ENCODE measurements around the gene KCNK4.

Gene KCNK4

DNA sequence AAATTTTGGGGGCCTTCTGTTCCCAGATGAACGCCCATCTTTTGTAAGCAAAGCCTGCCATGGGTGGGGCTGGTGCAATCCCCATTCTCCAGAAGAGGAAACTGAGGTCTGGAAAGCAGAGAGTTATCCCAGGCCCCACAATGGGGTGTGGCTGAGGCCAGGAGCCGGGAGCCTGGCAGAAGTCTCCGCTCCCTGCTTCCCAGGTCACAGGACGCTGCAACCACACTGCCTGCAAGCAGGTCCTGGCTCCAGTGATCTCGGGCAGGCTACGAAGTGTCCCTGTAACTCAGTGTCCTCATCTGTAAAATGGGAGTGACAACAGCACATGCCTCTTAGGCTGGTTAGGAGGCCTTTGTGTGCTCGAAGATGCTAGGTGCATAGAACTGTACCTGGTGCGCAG, 38.1 kb upstream of the KCNK4 start:
- DNase-seq (ENCODE audit: low read depth in 2 of 2, low spot score in 1 of 2), result no peak

DNA sequence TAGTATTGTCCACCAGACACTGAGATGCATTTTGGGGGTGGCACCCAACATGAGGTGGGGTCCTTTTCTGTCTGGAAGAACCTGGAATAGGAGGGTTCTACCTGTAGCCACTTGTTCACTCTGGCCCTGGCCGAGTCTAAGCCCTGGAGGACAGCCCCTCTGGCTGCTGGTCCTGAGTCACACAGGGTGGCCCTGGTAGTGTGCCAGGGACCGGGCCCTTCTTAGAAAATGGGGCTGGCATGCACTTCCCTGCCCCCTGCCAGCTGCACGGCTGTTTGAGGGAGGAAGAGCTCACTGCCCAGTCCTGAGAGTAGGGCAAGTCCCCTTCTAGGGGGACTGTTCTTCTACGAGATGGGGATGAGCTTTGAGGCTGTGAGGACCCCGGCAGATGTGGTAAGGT, 37.6 kb upstream of the KCNK4 start:
- no peak for DNase-seq (ENCODE audit: low read depth in 2 of 2, low spot score in 1 of 2)

DNA sequence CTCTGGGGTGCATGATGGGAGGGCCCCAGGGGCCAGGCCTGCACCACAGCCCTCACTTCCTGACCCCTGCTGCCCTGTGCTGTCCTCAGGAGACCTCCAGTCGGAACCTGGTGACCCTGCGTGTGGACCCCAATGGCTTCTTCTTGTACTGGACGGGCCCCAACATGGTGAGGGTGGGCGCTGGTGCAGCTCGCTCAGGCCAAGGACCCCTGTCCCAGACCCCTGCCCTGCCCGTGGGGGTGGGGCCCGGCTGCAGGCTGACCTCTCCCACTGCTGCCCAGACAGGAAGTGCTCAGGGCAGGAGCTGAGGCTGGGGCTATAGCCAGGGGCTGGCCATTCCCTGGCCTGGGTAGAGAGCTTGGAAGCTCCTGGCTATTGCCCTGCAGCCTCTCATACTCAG, 36.8 kb upstream of the KCNK4 start:
- DNase-seq (ENCODE audit: low read depth in 2 of 2, low spot score in 1 of 2), result no peak

DNA sequence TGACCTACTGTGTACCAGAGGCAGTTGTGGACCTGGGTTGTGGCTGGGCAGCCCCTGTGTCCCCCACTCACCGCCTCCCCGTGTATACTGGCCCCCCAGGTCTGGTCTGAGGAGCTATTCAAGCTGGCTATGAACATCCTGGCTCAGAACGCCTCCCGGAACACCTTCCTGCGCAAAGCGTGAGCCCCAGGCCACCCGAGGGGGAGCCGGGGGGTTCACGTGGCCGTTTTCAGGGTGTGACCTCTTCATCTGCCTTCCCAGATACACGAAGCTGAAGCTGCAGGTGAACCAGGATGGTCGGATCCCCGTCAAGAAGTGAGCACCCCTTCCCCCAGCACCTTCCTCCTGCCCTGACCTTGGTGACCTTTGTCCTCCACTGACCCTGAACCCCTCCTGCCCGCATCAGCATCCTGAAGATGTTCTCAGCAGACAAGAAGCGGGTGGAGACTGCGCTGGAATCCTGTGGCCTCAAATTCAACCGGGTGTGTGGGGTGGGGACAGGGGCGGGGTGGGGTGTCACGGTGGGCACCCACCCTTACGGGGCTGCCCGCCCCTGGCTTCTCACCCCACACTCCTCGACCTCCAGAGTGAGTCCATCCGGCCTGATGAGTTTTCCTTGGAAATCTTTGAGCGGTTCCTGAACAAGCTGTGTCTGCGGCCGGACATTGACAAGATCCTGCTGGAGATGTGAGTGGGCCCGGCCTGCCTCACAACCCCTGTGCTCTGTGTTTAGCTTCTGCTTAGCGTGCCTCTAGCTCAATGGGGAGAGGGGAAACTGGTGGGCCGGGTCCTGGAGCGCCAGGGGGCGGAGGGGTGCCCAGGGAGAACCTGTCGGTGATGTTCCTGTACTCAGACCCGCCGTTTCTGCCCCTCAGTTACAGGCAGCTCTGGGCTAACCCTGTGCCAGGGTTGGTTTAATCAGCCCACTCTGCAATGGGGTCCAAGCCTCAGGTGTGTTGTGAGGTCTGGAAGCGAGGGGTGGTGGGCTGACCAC, 35.7 kb upstream of the KCNK4 start:
- DNase-seq (ENCODE audit: low read depth in 2 of 2, low spot score in 1 of 2), result no peak

DNA sequence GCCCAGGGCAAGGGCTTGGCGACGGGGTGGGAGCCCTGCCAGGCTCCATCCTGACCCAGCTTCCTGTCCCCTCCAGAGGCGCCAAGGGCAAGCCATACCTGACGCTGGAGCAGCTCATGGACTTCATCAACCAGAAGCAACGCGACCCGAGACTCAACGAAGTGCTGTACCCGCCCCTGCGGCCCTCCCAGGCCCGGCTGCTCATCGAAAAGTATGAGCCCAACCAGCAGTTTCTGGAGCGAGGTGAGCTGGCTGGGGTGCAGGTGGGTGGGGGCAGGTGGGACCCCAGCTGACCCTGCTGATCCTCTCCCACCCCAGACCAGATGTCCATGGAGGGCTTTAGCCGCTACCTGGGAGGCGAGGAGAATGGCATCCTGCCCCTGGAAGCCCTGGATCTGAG, 34.8 kb upstream of the KCNK4 start:
- DNase-seq (ENCODE audit: low read depth in 2 of 2, low spot score in 1 of 2), result no peak

DNA sequence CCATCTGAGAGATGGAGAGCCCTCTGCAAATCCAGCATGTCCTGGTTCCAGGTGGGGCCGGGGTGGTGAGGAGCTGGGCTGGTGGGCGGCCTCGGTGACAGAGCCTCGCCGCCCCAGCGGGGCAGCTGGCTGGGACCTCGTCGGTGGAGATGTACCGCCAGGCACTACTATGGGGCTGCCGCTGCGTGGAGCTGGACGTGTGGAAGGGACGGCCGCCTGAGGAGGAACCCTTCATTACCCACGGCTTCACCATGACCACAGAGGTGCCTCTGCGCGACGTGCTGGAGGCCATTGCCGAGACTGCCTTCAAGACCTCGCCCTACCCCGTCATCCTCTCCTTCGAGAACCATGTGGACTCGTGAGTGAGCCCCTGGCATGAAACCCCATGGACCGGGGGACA, 32.7 kb upstream of the KCNK4 start:
- no peak for DNase-seq (ENCODE audit: low read depth in 2 of 2, low spot score in 1 of 2)

DNA sequence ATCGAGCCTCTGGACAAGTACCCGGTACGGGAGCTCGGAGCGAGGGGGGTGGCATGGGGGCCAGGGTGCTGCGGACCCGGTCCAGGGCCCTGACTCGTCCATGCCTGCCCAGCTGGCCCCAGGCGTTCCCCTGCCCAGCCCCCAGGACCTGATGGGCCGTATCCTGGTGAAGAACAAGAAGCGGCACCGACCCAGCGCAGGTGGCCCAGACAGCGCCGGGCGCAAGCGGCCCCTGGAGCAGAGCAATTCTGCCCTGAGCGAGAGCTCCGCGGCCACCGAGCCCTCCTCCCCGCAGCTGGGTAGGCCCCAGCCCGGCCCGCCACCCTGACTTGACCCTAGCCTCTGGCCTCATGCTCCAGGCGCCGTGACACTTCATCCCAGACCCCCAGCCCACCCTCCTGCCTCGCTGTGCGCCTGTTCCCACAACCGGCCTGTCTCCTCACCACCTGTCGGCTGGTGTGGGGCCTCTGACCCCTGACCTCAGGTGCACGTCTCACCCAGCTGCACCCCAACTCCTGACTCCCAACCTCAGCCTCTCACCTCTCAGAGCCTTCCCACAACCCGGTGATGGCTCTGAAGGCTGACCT, 32.1 kb upstream of the KCNK4 start:
- DNase-seq (ENCODE audit: low read depth in 2 of 2, low spot score in 1 of 2), result no peak

DNA sequence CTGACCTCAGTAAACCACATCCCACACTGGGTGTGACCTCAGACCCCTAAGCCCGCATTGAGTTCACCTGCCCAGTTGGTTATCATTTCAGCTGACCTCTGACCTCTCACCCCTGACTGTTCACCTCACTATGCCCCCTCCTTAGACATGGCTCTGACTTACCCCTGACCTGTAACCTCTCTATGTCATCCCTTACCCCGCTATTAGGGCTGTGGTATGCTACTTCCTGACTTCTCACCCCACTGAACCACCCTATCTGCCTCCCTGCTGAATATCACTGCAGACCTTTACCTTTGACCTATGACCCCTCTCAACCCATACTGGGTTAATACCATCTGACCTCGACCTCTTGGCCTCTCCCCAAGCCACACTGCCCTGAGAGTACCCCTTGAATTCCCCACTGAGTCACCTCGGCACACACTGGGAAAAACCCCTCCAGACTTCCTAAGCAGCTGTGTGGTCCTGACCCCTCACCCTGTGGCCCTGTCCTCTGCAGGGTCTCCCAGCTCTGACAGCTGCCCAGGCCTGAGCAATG, 31.5 kb upstream of the KCNK4 start:
- no peak for DNase-seq (ENCODE audit: low read depth in 2 of 2, low spot score in 1 of 2)

DNA sequence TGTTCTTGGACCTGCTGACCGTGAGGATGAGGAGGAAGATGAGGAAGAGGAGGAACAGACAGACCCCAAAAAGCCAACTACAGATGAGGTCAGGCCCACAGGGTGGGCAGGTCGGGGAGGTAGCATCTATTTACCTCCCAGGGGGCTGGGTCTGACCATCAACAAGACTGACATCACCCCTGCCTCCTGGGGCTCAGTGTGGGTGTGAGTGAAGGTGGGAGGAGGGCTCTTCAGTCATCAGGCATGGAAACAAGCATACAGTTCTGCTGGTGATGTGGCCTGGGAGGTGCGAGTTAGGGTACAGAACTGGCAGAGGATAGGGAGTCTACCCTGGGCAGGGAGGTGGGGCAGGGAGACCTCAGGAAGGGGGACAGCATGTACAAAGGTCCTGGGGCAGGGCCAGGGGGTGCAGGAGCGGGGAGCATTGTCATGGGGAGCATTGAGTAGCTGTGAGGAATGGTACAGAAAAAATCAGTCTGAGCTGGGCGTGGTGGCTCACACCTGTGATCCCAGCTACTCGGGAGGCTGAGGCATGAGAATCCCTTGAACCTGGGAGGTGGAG, 30.9 kb upstream of the KCNK4 start:
- DNase-seq (ENCODE audit: low read depth in 2 of 2, low spot score in 1 of 2), result no peak

DNA sequence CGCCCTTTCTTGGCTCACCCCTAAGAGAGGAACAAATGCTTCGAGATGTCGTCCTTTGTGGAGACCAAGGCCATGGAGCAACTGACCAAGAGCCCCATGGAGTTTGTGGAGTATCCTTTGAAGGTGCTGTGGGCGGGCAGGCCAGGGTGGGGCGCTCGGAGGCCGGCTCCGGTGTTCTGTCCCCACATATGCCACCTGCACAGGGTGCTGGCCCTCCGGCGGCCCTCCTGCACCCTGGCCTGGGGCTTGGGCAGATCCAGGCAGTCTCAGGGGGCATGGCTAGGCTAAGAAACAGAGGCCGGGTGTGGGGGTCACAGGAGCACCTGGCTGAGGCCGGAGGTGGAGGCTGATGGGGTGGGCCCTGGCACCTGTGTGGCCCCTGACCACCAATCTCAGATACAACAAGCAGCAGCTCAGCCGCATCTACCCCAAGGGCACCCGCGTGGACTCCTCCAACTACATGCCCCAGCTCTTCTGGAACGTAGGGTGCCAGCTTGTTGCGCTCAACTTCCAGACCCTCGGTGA, 29.5 kb upstream of the KCNK4 start:
- no peak for DNase-seq (ENCODE audit: low read depth in 2 of 2, low spot score in 1 of 2)

DNA sequence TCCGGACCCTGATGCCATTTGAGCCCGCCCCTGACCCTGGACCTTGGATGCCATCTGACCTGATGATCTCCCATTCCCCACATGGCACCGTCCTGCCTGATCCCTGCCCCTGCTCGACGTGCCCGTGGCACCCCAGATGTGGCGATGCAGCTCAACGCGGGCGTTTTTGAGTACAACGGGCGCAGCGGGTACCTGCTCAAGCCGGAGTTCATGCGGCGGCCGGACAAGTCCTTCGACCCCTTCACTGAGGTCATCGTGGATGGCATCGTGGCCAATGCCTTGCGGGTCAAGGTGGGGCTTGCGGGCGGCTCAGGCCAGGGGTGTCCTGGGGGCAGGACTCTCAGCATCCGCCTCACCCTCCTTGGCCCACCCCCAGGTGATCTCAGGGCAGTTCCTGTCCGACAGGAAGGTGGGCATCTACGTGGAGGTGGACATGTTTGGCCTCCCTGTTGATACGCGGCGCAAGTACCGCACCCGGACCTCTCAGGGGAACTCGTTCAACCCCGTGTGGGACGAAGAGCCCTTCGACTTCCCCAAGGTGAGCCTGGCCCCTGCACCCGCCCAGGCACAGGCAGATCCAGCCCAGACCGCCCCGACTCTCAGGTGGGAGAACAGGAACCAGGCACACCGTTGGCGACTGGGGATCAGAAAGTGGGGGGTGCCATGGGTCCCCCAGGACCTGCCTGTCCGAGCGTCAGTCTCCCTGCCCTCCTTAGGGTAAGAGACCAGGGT, 28.7 kb upstream of the KCNK4 start:
- DNase-seq (ENCODE audit: low read depth in 2 of 2, low spot score in 1 of 2), result no peak

DNA sequence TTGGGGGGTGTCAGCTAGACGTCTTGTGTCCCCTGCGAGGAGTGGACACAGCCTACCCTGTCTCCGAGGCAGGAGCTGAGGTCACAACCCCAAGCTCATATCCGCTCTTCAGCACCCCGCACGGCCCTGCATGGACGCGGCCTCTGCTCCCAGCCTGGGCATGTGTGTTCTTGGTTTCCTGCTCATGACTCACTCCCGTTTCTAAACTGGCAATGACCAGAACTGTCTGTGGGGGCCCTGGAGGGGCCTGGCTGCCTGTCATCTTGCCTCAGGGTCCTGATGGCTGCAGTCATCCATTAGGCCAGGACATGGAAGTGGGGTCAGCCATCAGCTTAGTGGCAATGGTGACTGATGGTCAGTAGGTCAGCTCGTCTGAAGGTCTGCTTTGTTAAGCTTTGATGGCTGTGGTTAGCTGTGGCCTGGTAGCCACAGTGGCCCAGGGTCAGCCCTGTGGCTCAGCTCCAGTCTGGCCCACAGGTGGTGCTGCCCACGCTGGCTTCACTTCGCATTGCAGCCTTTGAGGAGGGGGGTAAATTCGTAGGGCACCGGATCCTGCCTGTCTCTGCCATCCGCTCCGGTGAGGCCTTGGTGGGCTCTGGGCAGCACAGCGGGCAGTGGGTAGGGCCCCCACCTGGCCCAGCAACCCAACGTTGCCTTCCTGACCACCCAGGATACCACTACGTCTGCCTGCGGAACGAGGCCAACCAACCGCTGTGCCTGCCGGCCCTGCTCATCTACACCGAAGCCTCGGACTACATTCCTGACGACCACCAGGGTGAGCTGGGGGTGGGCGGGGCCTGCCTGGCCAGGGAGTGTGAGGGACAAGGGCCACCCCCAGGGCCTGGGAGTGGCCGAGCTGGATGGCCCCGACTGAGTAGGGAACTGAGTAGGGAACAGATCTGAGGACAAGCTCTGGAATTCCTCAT, 27.8 kb upstream of the KCNK4 start:
- DNase-seq (ENCODE audit: low read depth in 2 of 2, low spot score in 1 of 2), result no peak

DNA sequence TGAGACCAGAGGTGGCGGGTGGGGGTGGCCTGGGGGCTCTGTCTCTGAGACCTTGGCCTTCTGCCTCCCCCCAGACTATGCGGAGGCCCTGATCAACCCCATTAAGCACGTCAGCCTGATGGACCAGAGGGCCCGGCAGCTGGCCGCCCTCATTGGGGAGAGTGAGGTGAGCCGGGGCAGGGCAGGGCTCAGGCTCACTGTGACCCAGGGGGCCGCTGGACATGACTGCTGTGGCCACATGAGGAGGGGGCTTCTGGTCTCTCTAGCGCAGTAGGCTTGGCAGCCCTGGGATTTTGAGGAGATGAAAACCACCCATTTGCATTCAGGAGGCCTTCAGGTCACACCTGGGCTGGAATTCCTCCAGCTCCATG, 27.2 kb upstream of the KCNK4 start:
- no peak for DNase-seq (ENCODE audit: low read depth in 2 of 2, low spot score in 1 of 2)

DNA sequence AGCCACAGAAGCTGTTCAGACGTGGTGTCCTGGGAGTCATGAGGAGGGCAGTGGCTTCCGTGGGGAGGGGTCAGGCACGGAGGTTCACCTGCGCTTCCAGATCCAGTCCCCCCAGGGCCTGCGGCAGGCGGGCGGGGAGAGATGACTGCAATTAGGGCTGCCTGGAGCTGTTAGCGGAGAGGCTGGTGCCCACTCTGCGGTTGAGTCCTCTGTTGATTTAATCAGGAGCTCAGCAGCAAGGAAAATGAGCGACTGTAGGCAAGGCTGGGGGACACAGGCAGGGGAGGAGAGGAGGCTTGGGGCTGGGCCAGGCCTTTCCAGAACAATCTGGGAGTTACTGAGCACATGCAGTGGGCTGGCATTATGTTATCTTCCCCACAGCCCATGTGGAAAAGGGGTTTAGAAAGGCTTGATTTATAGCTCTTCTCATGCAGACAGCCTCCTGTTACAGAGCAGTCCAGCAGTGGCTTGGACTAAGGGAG, 26.7 kb upstream of the KCNK4 start:
- no peak for DNase-seq (ENCODE audit: low read depth in 2 of 2, low spot score in 1 of 2)

DNA sequence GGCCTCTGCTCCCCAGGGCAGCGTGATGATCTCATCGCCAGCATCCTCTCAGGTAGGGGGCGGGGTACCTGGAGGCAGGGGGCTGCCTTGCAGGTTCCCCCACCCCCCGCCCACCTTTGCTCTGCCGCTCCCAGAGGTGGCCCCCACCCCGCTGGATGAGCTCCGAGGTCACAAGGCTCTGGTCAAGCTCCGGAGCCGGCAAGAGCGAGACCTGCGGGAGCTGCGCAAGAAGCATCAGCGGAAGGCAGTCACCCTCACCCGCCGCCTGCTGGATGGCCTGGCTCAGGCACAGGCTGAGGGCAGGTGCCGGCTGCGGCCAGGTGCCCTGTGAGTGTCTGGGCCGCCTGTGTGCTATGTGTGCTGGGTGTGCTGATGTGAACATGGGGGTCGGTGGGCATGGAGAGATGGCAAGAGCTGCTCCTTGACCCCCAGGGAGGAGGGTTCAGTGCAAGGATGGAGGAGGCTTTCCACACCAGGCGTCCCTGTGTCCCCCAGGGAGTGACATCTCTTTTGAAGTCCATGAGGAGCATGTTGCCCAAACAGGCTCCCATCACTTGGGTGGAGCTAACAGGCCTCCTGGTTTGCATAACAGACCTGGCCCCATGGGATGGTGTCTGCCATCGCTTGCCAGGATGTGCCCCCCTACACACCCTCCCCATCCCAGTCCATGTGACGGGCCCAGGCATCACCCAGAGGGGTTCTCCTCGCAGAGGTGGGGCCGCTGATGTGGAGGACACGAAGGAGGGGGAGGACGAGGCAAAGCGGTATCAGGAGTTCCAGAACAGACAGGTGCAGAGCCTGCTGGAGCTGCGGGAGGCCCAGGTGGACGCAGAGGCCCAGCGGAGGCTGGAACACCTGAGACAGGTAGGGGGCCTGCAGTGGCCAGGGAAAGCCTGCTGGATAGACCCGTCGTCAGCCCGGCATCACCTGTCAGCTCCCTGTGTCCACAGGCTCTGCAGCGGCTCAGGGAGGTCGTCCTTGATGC, 25.6 kb upstream of the KCNK4 start:
- DNase-seq (ENCODE audit: low read depth in 2 of 2, low spot score in 1 of 2), result no peak

DNA sequence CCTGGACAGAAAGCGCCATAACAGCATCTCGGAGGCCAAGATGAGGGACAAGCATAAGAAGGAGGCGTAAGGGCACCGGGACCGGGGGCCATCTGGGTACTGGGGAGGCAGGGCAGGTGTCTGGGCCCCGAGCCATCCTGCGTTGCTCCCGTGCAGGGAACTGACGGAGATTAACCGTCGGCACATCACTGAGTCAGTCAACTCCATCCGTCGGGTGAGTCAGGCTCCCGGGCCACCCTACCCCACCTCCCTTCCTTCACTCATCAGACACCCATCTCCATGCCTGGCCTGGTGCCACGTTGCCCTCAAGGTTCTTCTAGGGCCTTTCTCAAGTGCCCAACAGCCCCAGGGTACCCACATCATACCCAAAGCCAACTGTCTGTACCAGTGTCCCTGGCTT, 24.8 kb upstream of the KCNK4 start:
- no peak for DNase-seq (ENCODE audit: low read depth in 2 of 2, low spot score in 1 of 2)

DNA sequence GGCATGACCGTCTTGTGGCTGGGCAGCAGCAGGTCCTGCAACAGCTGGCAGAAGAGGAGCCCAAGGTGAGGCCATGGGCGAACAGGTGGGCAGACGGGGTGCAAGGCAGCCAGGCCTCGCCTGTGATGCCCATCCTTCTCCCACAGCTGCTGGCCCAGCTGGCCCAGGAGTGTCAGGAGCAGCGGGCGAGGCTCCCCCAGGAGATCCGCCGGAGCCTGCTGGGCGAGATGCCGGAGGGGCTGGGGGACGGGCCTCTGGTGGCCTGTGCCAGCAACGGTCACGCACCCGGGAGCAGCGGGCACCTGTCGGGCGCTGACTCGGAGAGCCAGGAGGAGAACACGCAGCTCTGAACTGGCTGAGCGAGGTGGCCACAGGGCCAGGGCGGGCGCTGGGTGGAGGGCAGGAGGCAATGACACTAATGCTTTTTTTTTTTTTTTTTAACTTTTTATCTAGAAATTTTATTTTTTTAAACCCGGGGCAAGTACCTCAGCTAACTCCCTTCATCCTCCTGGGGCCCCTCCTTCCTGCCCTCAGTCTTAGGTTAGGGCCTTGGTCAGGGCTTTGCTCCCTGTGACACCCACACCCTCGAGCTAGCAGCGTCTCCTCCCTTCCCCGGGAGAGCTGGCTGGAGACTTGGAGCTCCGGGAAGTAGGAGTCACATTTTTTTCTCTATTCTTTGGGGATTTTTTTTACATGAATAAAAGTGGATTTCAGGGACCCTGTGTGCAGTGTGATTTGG, 23.7 kb upstream of the KCNK4 start:
- DNase-seq (ENCODE audit: low read depth in 2 of 2, low spot score in 1 of 2), result no peak
